T-helper 17 cell (primary cell): ENCODE results near the gene STAM2. TPM values are rescaled to one million over a fixed set of nuclear protein-coding genes. Genes with fewer than 3 reads are reported as not detected.
"Not testable (repeated sequence)": the region's sequence is repeated elsewhere in the genome, so short reads cannot be mapped to it uniquely, and the experiment has no call there.

Experiments
- ATAC-seq: fragments of 150-1000 bp; cut with Tn5 transposase; 2 replicates; pipeline ENCODE4 v1.10.0; 2021; ENCODE audit warnings: mild to moderate bottlenecking, moderate library complexity
- DNase-seq, 3 donors: peaks; one replicate each; pipeline versions ENCODE4 v3.0.0 to v3.0.0-alpha.2; 2020 to 2021
- H3K9me3 ChIP-seq: one replicate; pipeline ENCODE4 v1.7.0; 2013; ENCODE audit warnings: low read length, mild to moderate bottlenecking; ENCODE audit not compliant: control insufficient read depth, poor library complexity, severe bottlenecking
- H3K27ac Mint-ChIP-seq: one replicate; pipeline ENCODE4 v1.8.0; 2022; ENCODE audit warnings: mild to moderate bottlenecking, moderate library complexity, mixed read lengths
- H3K27me3 Mint-ChIP-seq: one replicate; pipeline ENCODE4 v1.8.0; 2022; ENCODE audit warnings: mixed read lengths
- H3K36me3 Mint-ChIP-seq: one replicate; pipeline ENCODE4 v1.8.0; 2022; ENCODE audit warnings: low read depth, mixed read lengths
- H3K4me1 Mint-ChIP-seq: one replicate; pipeline ENCODE4 v1.8.0; 2022; ENCODE audit warnings: mild to moderate bottlenecking, mixed read lengths
- H3K4me3 Mint-ChIP-seq: one replicate; pipeline ENCODE4 v1.8.0; 2022; ENCODE audit warnings: mild to moderate bottlenecking, moderate library complexity, mixed read lengths
- total RNA-seq, 4 donors: library from RNA in 2 of 4; stranded (reverse) in 2 of 4; gene quantifications; one replicate each; pipeline ENCODE4 v1.2.3 and lab custom pipeline; 2022 to 2026

STAM2 gene
- total RNA-seq, 2 donors from 2014 or later: 11.2 to 12.2 TPM

DNA sequence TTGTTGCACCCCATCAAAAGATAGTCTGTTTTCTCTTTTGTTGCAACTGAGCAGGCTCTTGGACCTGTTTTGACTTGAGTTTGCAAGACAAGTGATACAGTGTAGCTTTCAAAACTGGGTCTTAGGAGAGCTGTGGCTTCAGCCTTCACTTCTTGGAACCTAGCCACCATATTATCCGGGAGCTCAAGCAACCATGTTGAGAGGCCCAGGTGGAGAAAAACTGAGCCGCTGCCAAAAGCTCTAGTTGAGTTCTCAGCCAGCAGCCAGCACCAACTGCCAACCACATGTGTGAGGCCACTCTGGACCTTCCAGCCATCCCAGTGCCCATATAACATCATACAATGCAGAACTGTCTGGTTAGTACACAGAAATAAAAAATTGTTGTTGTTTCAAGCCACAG lies 82.1 kb downstream of the STAM2 start:
- Mint-ChIP-seq H3K27me3 (peaks cover 21% of the 10 kb centered on the region), H3K27ac (no peak overlapping the region), H3K4me1 (peaks cover 9% of the 10 kb centered on the region), H3K36me3 (peaks cover 6% of the 10 kb centered on the region), H3K4me3 (no peak overlapping the region)
- no peak for ATAC-seq
- no peaks in the 10 kb centered on the region for H3K9me3 ChIP-seq
- DNase-seq: no peak

- Mint-ChIP-seq H3K4me1 (peaks cover under 1% of the 10 kb centered on the region), H3K36me3 (peaks cover 2% of the 10 kb centered on the region), H3K27ac (no peak overlapping the region), H3K27me3 (peaks cover 10% of the 10 kb centered on the region), H3K4me3 (no peak overlapping the region)
- no peaks in the 10 kb centered on the region for H3K9me3 ChIP-seq
- no peak for DNase-seq
- no peak for ATAC-seq
Measured at GRCh38 chr2:152092095-152092494, 83.5 kb downstream of the STAM2 start.

DNA sequence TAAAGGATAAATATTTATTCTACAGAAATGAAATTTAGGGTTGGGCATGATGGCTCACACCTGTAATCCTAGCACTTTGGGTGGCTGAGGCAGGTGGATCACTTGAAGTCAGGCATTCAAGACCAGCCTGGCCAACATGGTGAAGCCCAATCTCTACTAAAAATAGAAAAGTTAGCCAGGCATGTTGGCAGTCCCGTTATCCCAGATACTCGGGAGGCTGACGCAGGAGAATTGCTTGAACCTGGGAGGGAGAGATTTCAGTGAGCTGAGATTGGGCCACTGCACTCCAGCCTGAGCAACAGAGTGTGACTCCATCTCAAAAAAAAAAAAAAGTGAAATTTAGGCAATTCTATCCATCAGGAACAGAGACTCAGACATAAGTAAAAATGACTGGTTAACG lies 84.8 kb downstream of the STAM2 start:
- not testable (repeated sequence) for H3K36me3 Mint-ChIP-seq, H3K27me3 Mint-ChIP-seq, ATAC-seq, H3K4me1 Mint-ChIP-seq, DNase-seq, H3K4me3 Mint-ChIP-seq, H3K9me3 ChIP-seq
- H3K27ac Mint-ChIP-seq: peak overlapping the region; percentile 32

- Mint-ChIP-seq H3K27ac (no peak overlapping the region), H3K27me3 (no peaks in the 10 kb centered on the region), H3K36me3 (peaks cover 2% of the 10 kb centered on the region), H3K4me1 (no peaks in the 10 kb centered on the region), H3K4me3 (no peak overlapping the region)
- ATAC-seq (no peak), DNase-seq (no peak)
- H3K9me3 ChIP-seq: no peaks in the 10 kb centered on the region
Measured at GRCh38 chr2:152089238-152089637, 86.3 kb downstream of the STAM2 start.

DNA sequence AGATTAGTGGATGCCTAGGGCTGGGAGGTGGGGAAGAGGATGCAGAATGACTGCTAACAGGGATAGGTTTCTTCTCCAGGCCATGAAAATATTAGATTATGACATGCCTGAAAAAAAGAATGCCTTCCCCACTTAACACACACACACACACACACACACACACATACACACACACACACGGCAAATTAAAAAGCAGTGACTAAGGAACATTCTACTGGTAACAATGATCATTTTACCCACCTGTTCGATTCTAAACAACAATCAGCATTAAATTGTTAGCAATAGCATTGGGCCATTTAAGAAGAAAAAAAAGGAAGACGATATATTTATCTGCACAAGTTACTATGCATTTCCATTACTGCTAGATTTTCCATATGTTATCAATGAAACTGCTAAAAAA lies 87.6 kb downstream of the STAM2 start:
- ATAC-seq (no peak), DNase-seq (no peak)
- Mint-ChIP-seq H3K4me3 (no peak overlapping the region), H3K4me1 (no peaks in the 10 kb centered on the region), H3K36me3 (peaks cover 2% of the 10 kb centered on the region), H3K27ac (no peak overlapping the region), H3K27me3 (no peaks in the 10 kb centered on the region)
- H3K9me3 ChIP-seq: no peaks in the 10 kb centered on the region

DNA sequence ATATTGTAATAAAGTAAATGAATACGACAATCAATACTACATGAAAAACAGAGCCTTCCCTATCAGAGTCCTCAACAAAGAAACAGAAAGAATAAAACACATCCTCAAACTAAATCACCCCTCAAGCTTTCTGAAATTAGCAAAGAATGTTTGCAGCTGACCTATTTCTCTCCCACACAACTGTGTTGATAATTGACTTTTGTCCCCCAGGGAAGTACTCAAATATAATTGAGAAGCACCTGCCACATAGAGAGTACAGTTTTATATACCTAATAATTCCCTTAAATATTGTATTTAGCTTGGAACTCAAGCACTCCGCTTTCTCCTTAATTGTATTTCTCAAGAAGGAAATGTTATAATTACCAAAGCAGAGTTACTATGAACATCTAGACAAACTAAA lies 89.3 kb downstream of the STAM2 start:
- Mint-ChIP-seq H3K36me3 (peaks cover 4% of the 10 kb centered on the region), H3K4me3 (no peak overlapping the region), H3K27me3 (no peaks in the 10 kb centered on the region), H3K27ac (no peak overlapping the region), H3K4me1 (no peaks in the 10 kb centered on the region)
- DNase-seq (no peak), ATAC-seq (no peak)
- no peaks in the 10 kb centered on the region for H3K9me3 ChIP-seq

DNA sequence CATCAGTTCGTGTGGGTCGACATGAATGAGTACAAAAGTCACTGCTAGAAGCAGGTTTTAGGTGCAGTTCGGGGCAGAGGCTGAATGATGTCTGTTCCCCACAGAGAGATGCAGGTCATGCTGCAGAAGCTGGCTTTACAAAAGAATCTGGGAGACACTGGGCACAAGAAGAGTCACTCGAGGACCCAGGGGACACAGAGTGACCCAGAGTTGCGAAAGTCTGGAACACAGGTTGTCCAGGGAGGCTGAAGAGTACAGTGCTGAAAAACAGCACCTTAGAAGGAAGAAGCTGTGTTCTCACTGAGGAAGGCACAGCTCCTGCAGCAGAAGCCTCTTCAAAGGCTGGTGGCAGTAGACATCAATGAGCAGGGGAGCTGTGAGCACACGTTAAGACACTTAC lies 91.5 kb downstream of the STAM2 start:
- H3K27me3 Mint-ChIP-seq: no peaks in the 10 kb centered on the region
- no peaks in the 10 kb centered on the region for H3K4me1 Mint-ChIP-seq
- no peaks in the 10 kb centered on the region for H3K9me3 ChIP-seq
- DNase-seq (no peak), ATAC-seq (no peak)
- no peak overlapping the region for H3K4me3 Mint-ChIP-seq
- H3K27ac Mint-ChIP-seq: no peak overlapping the region
- peaks cover 2% of the 10 kb centered on the region for H3K36me3 Mint-ChIP-seq

- no peaks in the 10 kb centered on the region for H3K9me3 ChIP-seq
- no peak overlapping the region for H3K27ac Mint-ChIP-seq
- no peaks in the 10 kb centered on the region for H3K27me3 Mint-ChIP-seq
- DNase-seq (no peak), ATAC-seq (no peak)
- peaks cover 2% of the 10 kb centered on the region for H3K36me3 Mint-ChIP-seq
- H3K4me1 Mint-ChIP-seq: no peaks in the 10 kb centered on the region
- H3K4me3 Mint-ChIP-seq: no peak overlapping the region
Measured at GRCh38 chr2:152083202-152083875, 92.2 kb downstream of the STAM2 start.

DNA sequence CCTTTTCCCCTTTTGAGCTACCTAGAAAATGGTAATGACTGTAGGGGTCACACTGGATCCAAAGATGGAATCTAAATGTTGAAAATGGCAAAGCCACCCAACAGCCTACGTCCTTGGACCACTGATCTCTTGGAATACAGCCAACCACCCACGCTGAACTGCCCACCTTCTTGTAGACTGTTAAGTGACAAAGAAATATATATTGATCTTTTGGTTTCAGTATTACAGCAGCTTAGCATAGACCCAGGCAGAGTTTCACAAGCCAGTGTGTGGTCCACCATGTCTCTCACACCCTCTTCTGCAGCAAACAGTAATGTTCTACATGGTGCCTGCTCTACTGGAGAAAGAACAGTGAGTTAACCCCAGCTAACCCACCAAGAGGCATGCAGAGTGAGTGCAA lies 96.9 kb downstream of the STAM2 start:
- ATAC-seq: no peak
- no peaks in the 10 kb centered on the region for H3K9me3 ChIP-seq
- Mint-ChIP-seq H3K27ac (no peak overlapping the region), H3K27me3 (peaks cover 5% of the 10 kb centered on the region), H3K4me1 (no peaks in the 10 kb centered on the region), H3K4me3 (no peak overlapping the region), H3K36me3 (peaks cover 4% of the 10 kb centered on the region)
- DNase-seq: no peak

GRCh38 chr2:152078023-152078422 lies 97.5 kb downstream of the STAM2 start:
- Mint-ChIP-seq H3K36me3 (peaks cover 4% of the 10 kb centered on the region), H3K27ac (no peak overlapping the region), H3K27me3 (peaks cover 5% of the 10 kb centered on the region), H3K4me3 (no peak overlapping the region), H3K4me1 (no peaks in the 10 kb centered on the region)
- DNase-seq: no peak
- H3K9me3 ChIP-seq: no peaks in the 10 kb centered on the region
- ATAC-seq: no peak

DNA sequence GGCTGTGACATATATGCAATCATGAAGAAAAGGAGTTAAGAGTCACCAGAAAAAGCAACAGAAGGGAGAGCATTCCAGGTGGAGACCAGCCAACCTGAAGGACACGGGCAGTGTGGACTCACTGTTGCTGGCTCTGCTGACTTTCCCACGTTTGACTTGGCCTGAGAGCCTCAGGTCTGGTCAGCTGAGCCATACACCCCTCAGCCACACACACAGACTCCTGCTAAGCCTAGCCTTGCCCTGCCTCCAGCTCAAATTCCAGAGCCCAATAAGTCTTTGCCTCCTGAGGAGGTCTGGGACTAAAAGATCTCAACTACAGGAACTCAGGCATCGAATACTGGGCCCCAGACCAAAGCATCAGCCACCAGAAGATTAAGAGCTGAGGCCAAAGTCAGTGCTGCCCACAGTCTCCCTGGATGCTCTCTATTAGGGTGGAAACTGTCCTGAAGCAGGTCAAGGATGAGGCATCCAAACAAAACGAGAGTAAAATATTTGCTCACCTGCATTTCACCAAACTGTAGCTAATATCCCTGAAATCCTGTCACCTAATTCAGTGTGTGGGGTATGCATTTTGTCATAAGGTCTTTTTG lies 100.0 kb downstream of the STAM2 start:
- H3K36me3 Mint-ChIP-seq: peaks cover 2% of the 10 kb centered on the region
- H3K27ac Mint-ChIP-seq: no peak overlapping the region
- no peaks in the 10 kb centered on the region for H3K4me1 Mint-ChIP-seq
- H3K27me3 Mint-ChIP-seq: peaks cover 9% of the 10 kb centered on the region
- H3K4me3 Mint-ChIP-seq: no peak overlapping the region
- no peaks in the 10 kb centered on the region for H3K9me3 ChIP-seq
- ATAC-seq: no peak
- no peak for DNase-seq

DNA sequence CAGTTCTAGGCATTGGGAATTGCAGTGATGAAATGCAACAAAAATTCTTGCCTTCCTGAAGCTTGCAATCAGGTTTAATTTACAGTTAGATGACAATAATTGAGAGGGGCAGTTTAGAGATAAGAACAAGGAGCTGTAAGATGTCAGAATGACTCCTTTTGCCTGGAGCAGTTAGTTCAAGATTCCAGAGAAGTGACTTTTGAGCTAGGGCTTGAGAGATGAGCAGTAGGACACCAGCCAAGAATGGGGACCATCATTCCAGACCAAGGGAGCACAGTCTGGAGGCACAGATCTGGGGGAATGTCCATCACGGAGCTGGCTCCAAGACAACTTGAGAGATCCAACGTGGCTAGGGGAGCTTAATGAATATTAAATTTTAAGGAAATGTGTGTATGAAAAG lies 103.6 kb downstream of the STAM2 start:
- Mint-ChIP-seq H3K36me3 (peaks cover 2% of the 10 kb centered on the region), H3K27ac (no peak overlapping the region), H3K4me3 (no peak overlapping the region), H3K4me1 (no peaks in the 10 kb centered on the region), H3K27me3 (peaks cover 9% of the 10 kb centered on the region)
- no peaks in the 10 kb centered on the region for H3K9me3 ChIP-seq
- ATAC-seq (no peak), DNase-seq (no peak)

- H3K4me3 Mint-ChIP-seq: no peak overlapping the region
- H3K27ac Mint-ChIP-seq: no peak overlapping the region
- H3K36me3 Mint-ChIP-seq: peaks cover 2% of the 10 kb centered on the region
- ATAC-seq: no peak
- no peaks in the 10 kb centered on the region for H3K9me3 ChIP-seq
- no peak for DNase-seq
- peaks cover 5% of the 10 kb centered on the region for H3K27me3 Mint-ChIP-seq
- H3K4me1 Mint-ChIP-seq: no peaks in the 10 kb centered on the region
Measured at GRCh38 chr2:152071518-152071917, 104.0 kb downstream of the STAM2 start.

GRCh38 chr2:152071092-152071491 lies 104.5 kb downstream of the STAM2 start:
- H3K4me3 Mint-ChIP-seq: no peak overlapping the region
- H3K27ac Mint-ChIP-seq: no peak overlapping the region
- peaks cover 4% of the 10 kb centered on the region for H3K27me3 Mint-ChIP-seq
- H3K36me3 Mint-ChIP-seq: peaks cover 2% of the 10 kb centered on the region
- no peak for DNase-seq
- no peaks in the 10 kb centered on the region for H3K9me3 ChIP-seq
- no peak for ATAC-seq
- no peaks in the 10 kb centered on the region for H3K4me1 Mint-ChIP-seq
